ENCODE measurements around the gene NRP2. TPM values are rescaled to one million over a fixed set of nuclear protein-coding genes. Genes with fewer than 3 reads are reported as not detected.

The NRP2 gene
- total RNA-seq, 1 experiment from 2014 or later = 13.2 TPM

DNA sequence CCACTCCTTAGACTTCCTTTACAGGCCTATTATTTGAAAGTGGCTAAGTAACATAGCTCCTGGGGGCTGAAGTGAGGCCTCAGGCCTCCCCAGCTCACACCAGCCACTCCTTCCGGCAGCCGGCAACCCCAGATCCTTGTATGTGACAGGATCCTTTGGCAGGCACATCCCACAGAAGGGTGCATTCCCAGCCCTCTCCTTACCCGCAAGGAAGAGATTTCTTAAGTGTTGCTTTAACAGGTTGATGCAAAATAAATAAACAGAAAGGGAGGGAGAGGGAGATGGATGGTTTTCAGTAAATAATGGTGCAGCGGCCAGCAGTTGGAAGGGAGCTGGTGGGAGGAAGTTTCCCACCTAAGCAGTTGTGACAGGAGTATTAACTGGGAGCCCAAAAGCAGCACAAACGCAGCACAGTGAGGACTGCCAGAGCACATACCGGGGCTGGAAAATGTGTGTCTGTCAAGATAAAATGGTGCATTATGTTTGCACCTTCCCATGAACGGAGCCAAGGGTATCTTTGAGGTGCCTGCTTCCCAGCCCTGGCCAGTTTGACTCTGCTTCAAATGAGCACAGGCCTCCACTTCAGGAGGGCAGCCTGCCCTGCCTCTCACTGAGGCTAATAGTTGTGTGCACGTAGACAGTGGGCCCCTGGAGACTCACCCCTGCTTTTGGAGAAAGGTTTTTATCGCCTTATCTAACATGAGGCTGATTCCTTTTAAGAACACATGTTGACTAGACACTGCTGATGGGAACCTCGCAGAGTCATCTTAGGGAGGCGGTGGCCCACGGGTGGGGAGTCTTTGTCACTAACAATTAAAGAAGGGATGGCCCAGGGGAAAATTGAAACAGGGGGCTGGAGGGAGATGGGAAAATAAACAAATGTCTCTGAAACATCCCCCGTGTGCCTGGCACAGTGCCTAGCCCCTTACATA is 32.8 kb downstream of the NRP2 start:
- Histone ChIP-seq H3K36me3 (no peaks in the 10 kb centered on the region), H3K27me3 (replicated peaks) (no peaks in the 10 kb centered on the region), H3K4me1 (replicated peaks) (peaks cover 49% of the 10 kb centered on the region), H3K9me3 (replicated peaks) (no peaks in the 10 kb centered on the region), H3K4me3 (no peak overlapping the region), H3K27ac (peak overlapping the region; percentile 32; the same call in 1 of the 2 replicates)
- no peak for DNase-seq (ENCODE audit: low read depth in 1 of 2, low spot score in 2 of 2)

DNA sequence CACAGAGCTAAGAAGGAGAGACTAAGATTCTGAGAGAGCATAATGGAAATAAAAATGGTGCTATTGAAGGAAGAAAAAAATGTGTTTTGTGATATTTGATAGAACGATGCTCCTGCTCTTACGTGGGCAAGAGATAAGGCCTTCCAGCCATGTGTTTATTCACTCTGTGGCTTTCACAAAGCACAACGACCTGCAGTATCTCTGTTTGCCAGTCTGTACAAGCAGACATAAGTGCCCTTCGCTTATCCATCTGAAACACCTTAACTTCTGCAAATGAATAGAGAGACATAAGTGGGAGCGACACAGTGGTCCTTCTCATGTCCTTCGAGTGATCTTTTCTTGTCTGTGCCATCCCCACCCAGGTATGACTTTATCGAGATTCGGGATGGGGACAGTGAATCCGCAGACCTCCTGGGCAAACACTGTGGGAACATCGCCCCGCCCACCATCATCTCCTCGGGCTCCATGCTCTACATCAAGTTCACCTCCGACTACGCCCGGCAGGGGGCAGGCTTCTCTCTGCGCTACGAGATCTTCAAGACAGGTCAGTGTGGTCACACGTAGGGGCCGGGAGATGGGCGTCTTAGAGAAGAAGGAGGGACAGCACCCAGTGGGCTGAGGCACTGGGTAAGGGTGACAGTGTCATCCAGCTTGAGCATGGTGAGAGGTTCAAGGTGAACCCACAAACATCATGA is 33.7 kb downstream of the NRP2 start:
- Histone ChIP-seq H3K36me3 (no peaks in the 10 kb centered on the region), H3K27ac (no peak overlapping the region), H3K9me3 (replicated peaks) (no peaks in the 10 kb centered on the region), H3K27me3 (replicated peaks) (no peaks in the 10 kb centered on the region), H3K4me1 (replicated peaks) (peaks cover 49% of the 10 kb centered on the region), H3K4me3 (no peak overlapping the region)
- no peak for DNase-seq (ENCODE audit: low read depth in 1 of 2, low spot score in 2 of 2)

DNA sequence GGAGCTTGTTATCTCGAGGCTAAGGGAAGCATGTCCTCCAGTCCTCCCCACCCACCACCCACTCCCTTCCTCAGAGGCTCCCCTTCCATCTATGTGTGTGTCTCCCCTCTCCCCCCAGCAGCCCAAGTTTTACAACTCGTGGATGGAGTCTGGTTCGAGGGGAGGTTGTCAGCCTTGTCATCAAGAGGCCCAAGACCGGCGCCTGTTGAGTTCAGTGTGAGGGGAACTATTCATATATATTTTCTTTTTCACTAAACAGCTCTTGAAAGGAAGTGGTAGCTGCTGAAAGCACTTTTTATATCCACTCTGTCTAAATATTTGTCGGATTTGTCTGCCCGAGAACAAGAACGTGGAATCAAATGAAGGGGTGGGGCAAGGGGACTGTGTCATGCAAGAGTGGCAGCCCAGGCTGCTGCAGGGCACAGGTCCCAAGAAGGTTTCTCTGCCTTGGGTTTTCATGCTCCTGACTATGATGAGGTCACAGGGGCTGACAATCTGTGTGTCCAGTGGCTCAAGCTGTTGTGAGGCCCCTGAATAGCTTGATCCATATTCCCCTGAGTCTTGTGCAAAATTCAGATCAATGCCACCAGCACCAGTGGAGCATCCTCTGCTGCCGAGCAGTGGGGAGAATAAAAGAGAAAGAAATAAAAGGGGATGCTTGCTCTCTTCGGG is 35.0 kb downstream of the NRP2 start:
- H3K9me3 ChIP-seq (replicated peaks) = no peaks in the 10 kb centered on the region
- H3K4me3 ChIP-seq = no peak overlapping the region
- peaks cover 46% of the 10 kb centered on the region for H3K4me1 ChIP-seq (replicated peaks)
- no peaks in the 10 kb centered on the region for H3K27me3 ChIP-seq (replicated peaks)
- DNase-seq (ENCODE audit: low read depth in 1 of 2, low spot score in 2 of 2) = no peak
- H3K27ac ChIP-seq = no peak overlapping the region
- H3K36me3 ChIP-seq = no peaks in the 10 kb centered on the region

DNA sequence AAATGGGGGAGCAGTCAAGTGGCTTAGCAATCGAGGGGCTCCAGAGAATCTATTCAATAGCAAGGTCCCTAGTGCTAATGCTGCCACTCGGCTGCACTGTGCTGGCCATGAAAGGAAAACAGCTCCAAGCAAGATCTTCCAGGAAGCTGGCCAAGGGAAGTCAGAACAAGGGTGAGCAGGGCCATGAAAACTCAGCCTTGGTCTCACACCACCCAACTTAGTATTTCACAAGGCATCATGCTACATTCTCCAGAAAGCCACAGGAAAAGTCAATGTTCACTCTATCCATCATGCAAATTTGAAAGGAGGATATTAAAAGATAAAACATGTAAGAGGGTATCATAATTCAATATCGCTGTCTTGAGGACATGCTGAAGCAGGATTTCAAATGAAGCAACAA is 35.7 kb downstream of the NRP2 start:
- DNase-seq (ENCODE audit: low read depth in 1 of 2, low spot score in 2 of 2) = no peak
- Histone ChIP-seq H3K4me1 (replicated peaks) (peaks cover 39% of the 10 kb centered on the region), H3K4me3 (no peak overlapping the region), H3K27ac (no peak overlapping the region), H3K27me3 (replicated peaks) (no peaks in the 10 kb centered on the region), H3K9me3 (replicated peaks) (no peaks in the 10 kb centered on the region), H3K36me3 (no peaks in the 10 kb centered on the region)

DNA sequence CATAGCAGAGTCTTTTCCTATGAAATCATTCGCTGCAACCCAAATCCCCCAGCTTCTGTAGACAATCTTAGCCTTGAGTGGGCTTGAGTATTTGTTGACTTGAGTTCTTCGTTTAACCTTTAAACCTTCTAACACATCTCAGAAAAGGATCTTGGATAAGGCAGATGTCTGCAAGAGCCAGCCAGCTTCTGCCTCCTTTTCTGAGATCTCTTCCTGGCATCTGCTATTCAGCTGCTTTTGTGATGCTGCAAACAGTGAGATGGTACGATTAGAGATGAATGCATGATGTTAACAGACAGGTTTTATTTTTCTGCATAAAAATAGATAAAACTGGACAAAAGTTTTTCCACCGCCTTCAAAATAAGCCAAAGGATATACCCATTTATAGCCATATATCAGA is 37.5 kb downstream of the NRP2 start:
- Histone ChIP-seq H3K9me3 (replicated peaks) (no peaks in the 10 kb centered on the region), H3K27ac (no peak overlapping the region), H3K4me3 (no peak overlapping the region), H3K27me3 (replicated peaks) (no peaks in the 10 kb centered on the region), H3K4me1 (replicated peaks) (peaks cover 20% of the 10 kb centered on the region), H3K36me3 (no peaks in the 10 kb centered on the region)
- no peak for DNase-seq (ENCODE audit: low read depth in 1 of 2, low spot score in 2 of 2)

DNA sequence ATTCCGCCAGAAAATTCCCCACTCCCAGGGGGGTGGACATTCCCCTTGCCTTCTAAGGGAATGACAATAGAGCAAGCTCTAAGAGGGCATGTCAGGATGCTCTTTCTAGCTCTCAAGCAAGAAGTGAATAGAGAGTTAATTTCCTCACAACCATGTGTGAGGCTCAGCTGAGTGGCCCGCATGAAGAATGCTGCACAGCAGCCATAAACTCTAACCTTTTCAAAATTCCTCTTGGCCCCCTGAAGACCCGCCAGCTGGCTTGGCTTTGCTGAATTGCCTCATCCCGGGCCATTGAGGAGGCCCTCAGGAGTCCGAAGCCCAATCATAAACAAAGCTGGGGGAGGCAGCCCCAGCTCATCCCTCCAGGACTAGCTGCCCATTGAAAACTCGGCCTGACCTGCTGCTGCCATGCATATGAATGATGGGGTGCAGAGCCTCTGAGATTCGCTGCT is 38.2 kb downstream of the NRP2 start:
- DNase-seq (ENCODE audit: low read depth in 1 of 2, low spot score in 2 of 2) = no peak
- H3K9me3 ChIP-seq (replicated peaks) = no peaks in the 10 kb centered on the region
- peaks cover 16% of the 10 kb centered on the region for H3K4me1 ChIP-seq (replicated peaks)
- no peak overlapping the region for H3K27ac ChIP-seq
- no peak overlapping the region for H3K4me3 ChIP-seq
- H3K36me3 ChIP-seq = no peaks in the 10 kb centered on the region
- H3K27me3 ChIP-seq (replicated peaks) = no peaks in the 10 kb centered on the region

DNA sequence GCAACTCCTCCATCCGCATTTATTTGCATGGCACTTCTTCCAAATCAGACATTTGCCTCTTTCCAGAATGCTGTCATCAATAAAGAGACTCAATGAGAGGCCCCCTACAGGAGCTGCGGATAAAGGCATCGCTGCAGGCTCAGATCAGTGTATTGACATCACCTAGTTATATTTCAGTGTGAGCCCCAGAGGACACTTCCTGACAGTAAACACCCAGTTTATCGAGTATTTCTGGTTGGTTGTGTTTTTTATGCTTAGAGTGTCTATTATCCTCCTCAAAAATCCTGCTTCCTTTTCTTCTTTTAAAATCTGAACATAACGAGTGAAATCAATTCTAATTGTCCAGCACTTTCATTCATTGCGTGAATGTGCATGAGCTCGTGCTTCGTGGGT is 38.8 kb downstream of the NRP2 start:
- H3K27ac ChIP-seq = no peak overlapping the region
- no peak overlapping the region for H3K4me3 ChIP-seq
- H3K36me3 ChIP-seq = no peaks in the 10 kb centered on the region
- H3K27me3 ChIP-seq (replicated peaks) = no peaks in the 10 kb centered on the region
- no peaks in the 10 kb centered on the region for H3K9me3 ChIP-seq (replicated peaks)
- DNase-seq (ENCODE audit: low read depth in 1 of 2, low spot score in 2 of 2) = no peak
- H3K4me1 ChIP-seq (replicated peaks) = peaks cover 16% of the 10 kb centered on the region

DNA sequence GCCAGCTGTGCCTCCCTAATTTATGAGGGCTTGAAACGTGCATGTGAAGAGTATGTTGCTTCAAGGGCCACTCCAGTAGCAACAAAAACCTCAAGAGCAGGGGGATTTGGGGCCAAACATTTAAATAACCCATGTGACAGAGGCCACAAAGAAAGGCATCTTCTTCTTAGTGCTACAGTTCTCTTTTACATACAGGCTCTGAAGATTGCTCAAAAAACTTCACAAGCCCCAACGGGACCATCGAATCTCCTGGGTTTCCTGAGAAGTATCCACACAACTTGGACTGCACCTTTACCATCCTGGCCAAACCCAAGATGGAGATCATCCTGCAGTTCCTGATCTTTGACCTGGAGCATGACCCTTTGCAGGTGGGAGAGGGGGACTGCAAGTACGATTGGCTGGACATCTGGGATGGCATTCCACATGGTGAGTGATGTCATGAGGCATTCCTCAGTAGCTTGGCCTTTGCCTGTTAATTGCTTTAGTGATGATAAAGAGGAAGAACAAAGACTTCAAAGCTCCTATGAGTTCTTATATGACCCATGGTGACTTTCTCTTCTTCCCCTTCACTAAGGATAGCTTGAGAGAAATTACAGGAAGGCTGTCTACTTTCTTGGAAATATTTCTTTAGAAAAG is 40.1 kb downstream of the NRP2 start:
- Histone ChIP-seq H3K27ac (no peak overlapping the region), H3K4me1 (replicated peaks) (peaks cover 16% of the 10 kb centered on the region), H3K4me3 (no peak overlapping the region), H3K9me3 (replicated peaks) (no peaks in the 10 kb centered on the region), H3K27me3 (replicated peaks) (no peaks in the 10 kb centered on the region), H3K36me3 (no peaks in the 10 kb centered on the region)
- DNase-seq (ENCODE audit: low read depth in 1 of 2, low spot score in 2 of 2) = no peak

DNA sequence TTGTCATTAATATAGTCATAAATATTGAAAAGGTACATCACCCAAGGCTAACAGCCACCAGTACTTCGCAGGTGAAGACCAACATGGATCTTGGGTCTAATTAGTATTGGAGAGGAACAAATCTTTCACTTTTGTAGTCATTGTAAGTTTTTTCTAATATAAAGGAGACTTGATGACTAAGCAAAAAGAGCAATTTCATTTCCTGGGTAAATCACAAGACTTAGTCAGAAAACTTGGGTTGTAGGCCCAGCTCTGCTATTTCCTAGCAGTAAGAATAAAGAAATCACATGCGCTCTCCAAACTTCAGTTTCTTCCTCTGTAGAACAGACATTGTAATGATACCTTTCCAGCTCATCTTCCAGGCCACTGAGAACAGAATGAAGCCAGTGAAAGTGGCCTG is 40.9 kb downstream of the NRP2 start:
- Histone ChIP-seq H3K9me3 (replicated peaks) (no peaks in the 10 kb centered on the region), H3K27ac (no peak overlapping the region), H3K27me3 (replicated peaks) (no peaks in the 10 kb centered on the region), H3K4me1 (replicated peaks) (peaks cover 14% of the 10 kb centered on the region), H3K4me3 (no peak overlapping the region), H3K36me3 (no peaks in the 10 kb centered on the region)
- no peak for DNase-seq (ENCODE audit: low read depth in 1 of 2, low spot score in 2 of 2)

DNA sequence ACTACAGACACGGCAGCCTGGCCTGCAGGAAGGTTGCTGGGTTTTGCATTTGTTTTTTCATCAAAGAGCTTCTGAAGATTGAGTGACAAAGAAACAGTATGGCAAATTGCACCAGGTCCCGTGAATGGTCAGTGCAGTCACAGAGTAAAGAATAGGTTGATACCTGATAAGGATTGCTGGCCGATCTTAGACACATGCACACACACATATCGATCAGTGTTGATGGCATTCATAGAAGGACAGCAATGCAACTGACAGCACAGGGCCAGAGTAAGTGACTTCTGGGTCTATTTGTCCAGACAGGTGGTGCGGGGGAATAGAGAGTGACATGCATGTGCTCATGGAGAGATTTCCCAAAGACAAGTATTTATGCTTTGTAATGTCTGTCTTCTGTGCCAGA is 42.8 kb downstream of the NRP2 start:
- H3K27me3 ChIP-seq (replicated peaks) = no peaks in the 10 kb centered on the region
- no peaks in the 10 kb centered on the region for H3K9me3 ChIP-seq (replicated peaks)
- H3K4me3 ChIP-seq = no peak overlapping the region
- H3K36me3 ChIP-seq = no peaks in the 10 kb centered on the region
- H3K27ac ChIP-seq = no peak overlapping the region
- DNase-seq (ENCODE audit: low read depth in 1 of 2, low spot score in 2 of 2) = no peak
- no peaks in the 10 kb centered on the region for H3K4me1 ChIP-seq (replicated peaks)

DNA sequence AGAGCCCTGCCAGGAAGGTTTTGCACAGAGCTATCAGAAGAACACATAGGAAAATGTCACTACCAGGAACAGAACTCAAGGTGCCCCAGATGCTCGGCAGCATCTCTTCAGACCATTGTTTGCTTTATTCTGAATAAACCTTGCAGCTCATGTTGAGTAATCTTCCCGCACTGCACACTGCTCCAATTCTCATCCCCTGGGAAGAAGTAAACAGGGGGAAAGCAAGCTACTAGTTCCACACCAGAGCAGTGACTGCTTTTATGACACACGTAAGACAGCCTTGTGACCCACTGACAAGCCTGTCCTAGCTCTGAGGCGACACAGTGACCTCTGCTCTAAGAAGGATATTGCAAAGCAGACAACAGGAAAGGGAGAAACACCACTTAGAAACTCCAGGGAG is 44.2 kb downstream of the NRP2 start:
- H3K27ac ChIP-seq = no peak overlapping the region
- peaks cover 12% of the 10 kb centered on the region for H3K4me1 ChIP-seq (replicated peaks)
- DNase-seq (ENCODE audit: low read depth in 1 of 2, low spot score in 2 of 2) = no peak
- no peaks in the 10 kb centered on the region for H3K9me3 ChIP-seq (replicated peaks)
- no peaks in the 10 kb centered on the region for H3K36me3 ChIP-seq
- H3K4me3 ChIP-seq = no peak overlapping the region
- H3K27me3 ChIP-seq (replicated peaks) = no peaks in the 10 kb centered on the region

DNA sequence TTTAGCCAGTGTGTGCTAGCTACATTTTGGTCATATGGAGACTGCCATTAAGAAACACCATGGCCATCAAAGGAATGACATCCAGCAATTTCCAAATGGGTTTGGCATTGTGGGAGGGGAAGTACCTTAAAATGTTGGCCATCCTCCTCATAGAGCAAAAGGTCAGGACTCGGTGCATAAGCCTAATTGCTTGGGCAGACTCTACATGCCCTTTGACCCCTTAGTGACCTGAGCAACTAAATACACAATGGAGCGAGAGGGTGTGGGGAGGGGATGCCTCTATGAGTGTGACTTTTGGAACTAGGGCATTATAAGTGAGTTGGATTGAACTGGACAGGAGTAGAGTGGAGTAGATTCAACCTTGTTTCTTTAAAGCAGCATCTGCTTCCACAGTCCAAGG is 44.9 kb downstream of the NRP2 start:
- H3K36me3 ChIP-seq = no peaks in the 10 kb centered on the region
- no peaks in the 10 kb centered on the region for H3K27me3 ChIP-seq (replicated peaks)
- no peak overlapping the region for H3K27ac ChIP-seq
- peaks cover 17% of the 10 kb centered on the region for H3K4me1 ChIP-seq (replicated peaks)
- H3K4me3 ChIP-seq = no peak overlapping the region
- H3K9me3 ChIP-seq (replicated peaks) = no peaks in the 10 kb centered on the region
- DNase-seq (ENCODE audit: low read depth in 1 of 2, low spot score in 2 of 2) = no peak

DNA sequence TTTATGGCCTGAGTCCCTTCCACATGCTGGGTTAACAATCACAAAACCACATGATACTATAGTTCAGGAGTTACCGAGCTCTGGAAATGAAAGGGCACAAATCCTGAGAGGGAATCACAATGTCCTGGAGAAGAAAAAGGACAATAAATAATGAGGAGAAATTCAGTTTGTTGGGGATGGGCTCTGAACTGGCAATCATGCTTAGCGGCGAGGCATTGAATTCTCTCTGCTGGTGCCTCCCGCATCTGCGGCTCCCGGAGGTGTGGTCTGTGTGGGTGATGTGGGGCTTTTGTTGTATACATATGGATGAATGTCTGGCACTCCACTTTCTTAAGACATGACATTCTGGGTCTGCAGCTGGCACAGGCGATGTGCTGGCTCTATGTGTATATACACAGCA is 46.1 kb downstream of the NRP2 start:
- DNase-seq (ENCODE audit: low read depth in 1 of 2, low spot score in 2 of 2) = no peak
- H3K9me3 ChIP-seq (replicated peaks) = no peaks in the 10 kb centered on the region
- H3K4me1 ChIP-seq (replicated peaks) = peaks cover 17% of the 10 kb centered on the region
- no peaks in the 10 kb centered on the region for H3K36me3 ChIP-seq
- no peak overlapping the region for H3K4me3 ChIP-seq
- H3K27me3 ChIP-seq (replicated peaks) = no peaks in the 10 kb centered on the region
- no peak overlapping the region for H3K27ac ChIP-seq
